Loucy (cell line): ENCODE data around the gene CSNK1G2.

Experiments
- H2AFZ ChIP-seq: fragments of 200-600 bp; sonication (generic); 2 replicates; pipeline ENCODE4 v1.6.0; 2016; ENCODE audit warnings: antibody characterized with exemption, mild to moderate bottlenecking, low read length, moderate library complexity
- H3F3A ChIP-seq: fragments of 200-600 bp; 2 replicates; pipeline ENCODE4 v1.6.0; 2016; ENCODE audit warnings: antibody characterized with exemption, low read depth, mild to moderate bottlenecking
- H3K27me3 ChIP-seq: fragments of 200-600 bp; sonication (generic); 2 replicates; pipeline ENCODE4 v1.6.1; 2014; ENCODE audit warnings: low read length, mild to moderate bottlenecking; ENCODE audit not compliant: insufficient read depth, poor library complexity, severe bottlenecking
- H3K36me3 ChIP-seq: fragments of 200-600 bp; sonication (generic); 2 replicates; pipeline ENCODE4 v1.6.1; 2016; ENCODE audit warnings: low read length; ENCODE audit not compliant: insufficient read depth
- H3K4me1 ChIP-seq: fragments of 200-600 bp; sonication (generic); 2 replicates; pipeline ENCODE4 v1.5.1; 2014; ENCODE audit warnings: low read length, mild to moderate bottlenecking; ENCODE audit not compliant: insufficient read depth, poor library complexity, severe bottlenecking
- H3K4me2 ChIP-seq: fragments of 200-600 bp; sonication (generic); 2 replicates; pipeline ENCODE4 v1.6.0; 2014; ENCODE audit warnings: antibody characterized with exemption, low read length, low read depth, mild to moderate bottlenecking; ENCODE audit not compliant: poor library complexity, severe bottlenecking
- H3K4me3 ChIP-seq: fragments of 200-600 bp; sonication (generic); 2 replicates; pipeline ENCODE4 v1.5.1; 2014; ENCODE audit warnings: low read length, mild to moderate bottlenecking, mixed read lengths; ENCODE audit not compliant: poor library complexity, severe bottlenecking
- H3K79me2 ChIP-seq: fragments of 200-600 bp; sonication (generic); 2 replicates; pipeline ENCODE4 v1.6.1; 2014; ENCODE audit warnings: low read length; ENCODE audit not compliant: insufficient read depth
- H3K9ac ChIP-seq: fragments of 200-600 bp; sonication (generic); 2 replicates; pipeline ENCODE4 v1.6.0; 2014; ENCODE audit warnings: mild to moderate bottlenecking, low read depth, low read length, moderate library complexity; ENCODE audit not compliant: poor library complexity, severe bottlenecking
- H3K9me2 ChIP-seq: fragments of 200-600 bp; sonication (generic); replicated peaks from 2 replicates; pipeline ENCODE4 v1.6.1; 2016; ENCODE audit warnings: low read depth, low read length, mixed read lengths
- H3K9me3 ChIP-seq: fragments of 200-600 bp; sonication (generic); 2 replicates; pipeline ENCODE4 v1.6.1; 2014; ENCODE audit warnings: mild to moderate bottlenecking, antibody characterized with exemption, low read length, low read depth; ENCODE audit not compliant: insufficient read depth
- H4K20me1 ChIP-seq: fragments of 200-600 bp; sonication (generic); 2 replicates; pipeline ENCODE4 v1.6.0; 2014; ENCODE audit warnings: antibody characterized with exemption, low read length, mild to moderate bottlenecking; ENCODE audit not compliant: insufficient read depth, poor library complexity, severe bottlenecking
- EZH2phosphoT487 ChIP-seq: fragments of 200-600 bp; IDR thresholded peaks from 2 replicates; pipeline ENCODE4 v1.6.1; 2018; ENCODE audit warnings: antibody characterized with exemption, mild to moderate bottlenecking, moderate library complexity, borderline replicate concordance
- TF ChIP-seq, protein P1 (sequence below): fragments of 200-600 bp; sonication (generic); conservative IDR thresholded peaks from 2 replicates; pipeline ENCODE4 v1.5.1; 2014; ENCODE audit warnings: mild to moderate bottlenecking, antibody characterized with exemption, low read length

The CSNK1G2 gene

GRCh38 chr19:1990230-1991017, 49.5 kb downstream of the CSNK1G2 start:
- H3F3A ChIP-seq: no peaks in the 10 kb centered on the region
- H3K9me3 ChIP-seq: no peaks in the 10 kb centered on the region
- H3K9ac ChIP-seq: no peak overlapping the region
- no peak overlapping the region for H3K4me3 ChIP-seq
- no peak for TF ChIP-seq EZH2phosphoT487
- TF ChIP-seq, protein P1, sequence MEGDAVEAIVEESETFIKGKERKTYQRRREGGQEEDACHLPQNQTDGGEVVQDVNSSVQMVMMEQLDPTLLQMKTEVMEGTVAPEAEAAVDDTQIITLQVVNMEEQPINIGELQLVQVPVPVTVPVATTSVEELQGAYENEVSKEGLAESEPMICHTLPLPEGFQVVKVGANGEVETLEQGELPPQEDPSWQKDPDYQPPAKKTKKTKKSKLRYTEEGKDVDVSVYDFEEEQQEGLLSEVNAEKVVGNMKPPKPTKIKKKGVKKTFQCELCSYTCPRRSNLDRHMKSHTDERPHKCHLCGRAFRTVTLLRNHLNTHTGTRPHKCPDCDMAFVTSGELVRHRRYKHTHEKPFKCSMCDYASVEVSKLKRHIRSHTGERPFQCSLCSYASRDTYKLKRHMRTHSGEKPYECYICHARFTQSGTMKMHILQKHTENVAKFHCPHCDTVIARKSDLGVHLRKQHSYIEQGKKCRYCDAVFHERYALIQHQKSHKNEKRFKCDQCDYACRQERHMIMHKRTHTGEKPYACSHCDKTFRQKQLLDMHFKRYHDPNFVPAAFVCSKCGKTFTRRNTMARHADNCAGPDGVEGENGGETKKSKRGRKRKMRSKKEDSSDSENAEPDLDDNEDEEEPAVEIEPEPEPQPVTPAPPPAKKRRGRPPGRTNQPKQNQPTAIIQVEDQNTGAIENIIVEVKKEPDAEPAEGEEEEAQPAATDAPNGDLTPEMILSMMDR: no peak
- no peaks in the 10 kb centered on the region for H4K20me1 ChIP-seq
- H3K27me3 ChIP-seq: no peaks in the 10 kb centered on the region
- no peak overlapping the region for H2AFZ ChIP-seq
- no peak overlapping the region for H3K4me2 ChIP-seq
- H3K36me3 ChIP-seq: peaks cover 52% of the 10 kb centered on the region; the same call in 1 of the 2 replicates
- no peaks in the 10 kb centered on the region for H3K79me2 ChIP-seq
- H3K9me2 ChIP-seq: no peaks in the 10 kb centered on the region
- no peaks in the 10 kb centered on the region for H3K4me1 ChIP-seq

GRCh38 chr19:1991018-1991913, 50.3 kb downstream of the CSNK1G2 start:
- TF ChIP-seq, protein P1: no peak
- no peak for TF ChIP-seq EZH2phosphoT487
- Histone ChIP-seq H3K9me2 (no peaks in the 10 kb centered on the region), H3K79me2 (no peaks in the 10 kb centered on the region), H3K36me3 (peaks cover 48% of the 10 kb centered on the region; the same call in 1 of the 2 replicates), H3K4me2 (no peak overlapping the region), H3K9me3 (no peaks in the 10 kb centered on the region), H3K27me3 (no peaks in the 10 kb centered on the region), H3K4me3 (no peak overlapping the region), H3F3A (no peaks in the 10 kb centered on the region), H4K20me1 (no peaks in the 10 kb centered on the region), H3K9ac (no peak overlapping the region), H3K4me1 (no peaks in the 10 kb centered on the region), H2AFZ (no peak overlapping the region)

DNA sequence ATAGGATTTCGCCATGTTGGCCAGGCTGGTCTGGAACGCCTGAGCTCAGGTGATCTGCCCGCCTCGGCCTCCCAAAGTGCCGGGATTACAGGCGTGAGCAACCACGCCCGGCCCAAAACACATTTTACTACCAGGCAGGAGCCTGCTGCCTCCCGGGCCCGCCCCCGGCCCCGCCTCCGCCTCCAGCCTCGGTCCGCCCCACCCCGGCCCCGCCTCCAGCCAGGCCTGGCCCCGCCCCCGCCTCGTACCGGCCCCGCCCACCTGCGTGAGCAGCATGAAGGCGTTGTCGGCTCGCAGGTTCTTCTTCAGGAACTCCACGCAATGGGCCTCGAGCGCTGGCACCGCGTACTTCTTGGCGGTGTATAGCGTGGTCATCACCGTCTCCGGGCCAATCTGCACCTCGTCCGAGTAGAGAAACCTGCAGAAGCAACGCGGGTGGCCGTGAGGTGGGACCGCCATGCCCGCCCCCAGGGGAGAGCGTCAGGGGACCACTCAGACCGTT, 51.8 kb downstream of the CSNK1G2 start:
- Histone ChIP-seq H3K4me1 (no peaks in the 10 kb centered on the region), H2AFZ (no peak overlapping the region), H3K9me2 (no peaks in the 10 kb centered on the region), H3K27me3 (no peaks in the 10 kb centered on the region), H4K20me1 (no peaks in the 10 kb centered on the region), H3K79me2 (no peaks in the 10 kb centered on the region; the same call in 1 of the 2 replicates), H3K9ac (no peak overlapping the region), H3K4me2 (no peak overlapping the region), H3F3A (no peaks in the 10 kb centered on the region), H3K9me3 (no peaks in the 10 kb centered on the region), H3K36me3 (peaks cover 43% of the 10 kb centered on the region; the same call in 1 of the 2 replicates), H3K4me3 (no peak overlapping the region)
- TF ChIP-seq, protein P1: no peak
- TF ChIP-seq EZH2phosphoT487: no peak
